ENCODE measurements around the gene SEMA4D. TPM values are rescaled to one million over a fixed set of nuclear protein-coding genes. Genes with fewer than 3 reads are reported as not detected.
"Not testable (repeated sequence)": the region's sequence is repeated elsewhere in the genome, so short reads cannot be mapped to it uniquely, and the experiment has no call there.

SEMA4D gene
- total RNA-seq, 2 donors from 2014 or later, result 18.9 to 21.2 TPM

GRCh38 chr9:89375191-89375760 is 122.6 kb downstream of the SEMA4D start:
- ATAC-seq (peak; percentile 22), DNase-seq (peak in 1 of 2 donors; percentile 30)
- intact Hi-C loops (cut with DNase I, micrococcal nuclease), result no loop called here

GRCh38 chr9:89374176-89374575 is 123.7 kb downstream of the SEMA4D start:
- ATAC-seq (no peak), DNase-seq (no peak)

GRCh38 chr9:89372979-89373378 is 124.9 kb downstream of the SEMA4D start:
- ATAC-seq (no peak), DNase-seq (peak in 1 of 2 donors; percentile 3)
- intact Hi-C loops (cut with DNase I, micrococcal nuclease), result no loop called here

More at GRCh38 chr9:89374176-89374575, 123.7 kb downstream of the SEMA4D start:
- intact Hi-C loops (cut with DNase I, micrococcal nuclease), result no loop called here

- intact Hi-C loops (cut with DNase I, micrococcal nuclease), result no loop called here
- peak; percentile 20 for ATAC-seq
- DNase-seq, result peak in 1 of 2 donors; percentile 7
Measured at GRCh38 chr9:89372230-89372816, 125.6 kb downstream of the SEMA4D start.

GRCh38 chr9:89371791-89372190 is 126.1 kb downstream of the SEMA4D start:
- peak; percentile 12 for ATAC-seq
- intact Hi-C loops (cut with DNase I, micrococcal nuclease); DNase-seq: not testable (repeated sequence)

- no peak for ATAC-seq
- DNase-seq, result no peak
- intact Hi-C loops (cut with DNase I, micrococcal nuclease), result no loop called here
Measured at GRCh38 chr9:89370593-89370992, 127.3 kb downstream of the SEMA4D start.

- DNase-seq (no peak), ATAC-seq (no peak)
- intact Hi-C loops (cut with DNase I, micrococcal nuclease), result no loop called here
Measured at GRCh38 chr9:89368978-89369377, 128.9 kb downstream of the SEMA4D start.

GRCh38 chr9:89368550-89368949 is 129.4 kb downstream of the SEMA4D start:
- DNase-seq (no peak), ATAC-seq (no peak)
- intact Hi-C loops (cut with DNase I, micrococcal nuclease), result no loop called here

GRCh38 chr9:89367726-89368437 is 130.0 kb downstream of the SEMA4D start:
- ATAC-seq (no peak), DNase-seq (no peak)
- intact Hi-C loops (cut with DNase I, micrococcal nuclease), result no loop called here

GRCh38 chr9:89367281-89367680 is 130.6 kb downstream of the SEMA4D start:
- DNase-seq (no peak), ATAC-seq (no peak)
- intact Hi-C loops (cut with DNase I, micrococcal nuclease), result no loop called here

- intact Hi-C loops (cut with DNase I, micrococcal nuclease), result no loop called here
- ATAC-seq (no peak), DNase-seq (no peak)
Measured at GRCh38 chr9:89366711-89367110, 131.2 kb downstream of the SEMA4D start.

- intact Hi-C loops (cut with DNase I, micrococcal nuclease), result no loop called here
- no peak for ATAC-seq
- peak in 1 of 2 donors; percentile 5 for DNase-seq
Measured at GRCh38 chr9:89365532-89365912, 132.4 kb downstream of the SEMA4D start.

- no peak for ATAC-seq
- intact Hi-C loops (cut with DNase I, micrococcal nuclease), result no loop called here
- peak in 1 of 2 donors; percentile 17 for DNase-seq
Measured at GRCh38 chr9:89364666-89365531, 133.0 kb downstream of the SEMA4D start.

- ATAC-seq, result peak; percentile 11
- peak in 1 of 2 donors; percentile 20 for DNase-seq
- intact Hi-C loops (cut with DNase I, micrococcal nuclease), result no loop called here
Measured at GRCh38 chr9:89363921-89364665, 133.8 kb downstream of the SEMA4D start.

GRCh38 chr9:89363311-89363670 is 134.6 kb downstream of the SEMA4D start:
- ATAC-seq (no peak), DNase-seq (no peak)
- intact Hi-C loops (cut with DNase I, micrococcal nuclease), result no loop called here

- no peak for DNase-seq
- peak; percentile 14 for ATAC-seq
- intact Hi-C loops (cut with DNase I, micrococcal nuclease), result no loop called here
Measured at GRCh38 chr9:89362647-89363310, 135.1 kb downstream of the SEMA4D start.

GRCh38 chr9:89361816-89362646 is 135.9 kb downstream of the SEMA4D start:
- ATAC-seq, result no peak
- no peak for DNase-seq
- intact Hi-C loops (cut with DNase I, micrococcal nuclease), result no loop called here
